ENCODE measurements around the gene PIGR.

GRCh38 chr1:206912445-206913095 is 33.7 kb downstream of the PIGR start:
- TF ChIP-seq CTCF (IDR thresholded peaks at IDR 0.05): peak; percentile 84 to 91 (median 88)
- no peak for TF ChIP-seq POLR2A (IDR thresholded peaks at IDR 0.05)
- no peak for TF ChIP-seq POLR2AphosphoS5 (IDR thresholded peaks at IDR 0.05)
- TF ChIP-seq EP300 (IDR thresholded peaks at IDR 0.05): no peak
